Measurements from ENCODE around the gene LRRK2. TPM values are rescaled to one million over a fixed set of nuclear protein-coding genes. Genes with fewer than 3 reads are reported as not detected.
"Not testable (repeated sequence)": the region's sequence is repeated elsewhere in the genome, so short reads cannot be mapped to it uniquely, and the experiment has no call there.

The LRRK2 gene
- total and polyA plus RNA-seq, 7 donors, result 0.74 to 8.4 (median 4.7) TPM

DNA sequence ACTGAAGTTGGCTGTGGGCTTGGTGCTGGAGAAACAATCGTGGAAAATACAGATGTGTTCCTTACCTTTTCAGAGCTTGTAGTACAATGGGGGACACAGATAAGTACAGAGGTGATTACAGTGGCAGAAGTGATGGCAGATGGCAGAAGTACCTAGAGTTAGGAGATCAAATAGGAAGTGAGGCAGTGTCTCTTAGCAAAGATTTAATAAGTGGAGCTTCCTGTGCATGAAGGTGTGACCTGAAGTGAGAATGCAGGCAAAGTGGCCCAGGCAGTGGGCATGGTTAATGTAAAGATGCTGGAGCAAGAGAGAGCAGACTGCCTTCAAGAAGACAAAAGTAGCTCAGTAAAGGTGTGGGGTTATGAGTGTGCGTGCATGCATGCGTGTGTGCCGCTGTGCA lies 16.0 kb downstream of the LRRK2 start:
- ATAC-seq, result no peak
- H3K4me1 ChIP-seq, result no peaks in the 10 kb centered on the region
- 92 to 96% (median 96%) methylated on average over 4 of the region's 4 CpGs for WGBS, 3 donors
- H3K4me3 ChIP-seq, result no peak overlapping the region
- TF ChIP-seq, protein P1, sequence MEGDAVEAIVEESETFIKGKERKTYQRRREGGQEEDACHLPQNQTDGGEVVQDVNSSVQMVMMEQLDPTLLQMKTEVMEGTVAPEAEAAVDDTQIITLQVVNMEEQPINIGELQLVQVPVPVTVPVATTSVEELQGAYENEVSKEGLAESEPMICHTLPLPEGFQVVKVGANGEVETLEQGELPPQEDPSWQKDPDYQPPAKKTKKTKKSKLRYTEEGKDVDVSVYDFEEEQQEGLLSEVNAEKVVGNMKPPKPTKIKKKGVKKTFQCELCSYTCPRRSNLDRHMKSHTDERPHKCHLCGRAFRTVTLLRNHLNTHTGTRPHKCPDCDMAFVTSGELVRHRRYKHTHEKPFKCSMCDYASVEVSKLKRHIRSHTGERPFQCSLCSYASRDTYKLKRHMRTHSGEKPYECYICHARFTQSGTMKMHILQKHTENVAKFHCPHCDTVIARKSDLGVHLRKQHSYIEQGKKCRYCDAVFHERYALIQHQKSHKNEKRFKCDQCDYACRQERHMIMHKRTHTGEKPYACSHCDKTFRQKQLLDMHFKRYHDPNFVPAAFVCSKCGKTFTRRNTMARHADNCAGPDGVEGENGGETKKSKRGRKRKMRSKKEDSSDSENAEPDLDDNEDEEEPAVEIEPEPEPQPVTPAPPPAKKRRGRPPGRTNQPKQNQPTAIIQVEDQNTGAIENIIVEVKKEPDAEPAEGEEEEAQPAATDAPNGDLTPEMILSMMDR (IDR thresholded peaks at IDR 0.05), result no peak
- intact Hi-C loops (cut with DNase I), result no loop called here
- no peak for DNase-seq
- H3K27me3 ChIP-seq (ENCODE audit: insufficient read depth in 3 of 3, low read length in 2 of 3), result no peaks in the 10 kb centered on the region
- H3K27ac ChIP-seq, result no peak overlapping the region
- H3K36me3 ChIP-seq (ENCODE audit: insufficient read depth in 1 of 2, low read depth in 1 of 2), result peaks cover 0 to 52% of the 10 kb centered on the region in 2 donors
- no peaks in the 10 kb centered on the region for H3K9me3 ChIP-seq

- TF ChIP-seq, protein P1 (IDR thresholded peaks at IDR 0.05), result no peak
- H3K9me3 ChIP-seq, result no peaks in the 10 kb centered on the region
- DNase-seq (no peak), ATAC-seq (no peak)
- H3K4me1 ChIP-seq, result no peaks in the 10 kb centered on the region
- no peak overlapping the region for H3K27ac ChIP-seq
- no peak overlapping the region for H3K4me3 ChIP-seq
- no peaks in the 10 kb centered on the region for H3K27me3 ChIP-seq (ENCODE audit: insufficient read depth in 3 of 3, low read length in 2 of 3)
- 78 to 81% (median 80%) methylated on average over 1 of the region's 1 CpG for WGBS, 3 donors
- intact Hi-C loops (cut with DNase I), result no loop called here
- H3K36me3 ChIP-seq (ENCODE audit: insufficient read depth in 1 of 2, low read depth in 1 of 2), result peaks cover 0 to 47% of the 10 kb centered on the region in 2 donors
Measured at GRCh38 chr12:40241741-40242140, 16.9 kb downstream of the LRRK2 start.

DNA sequence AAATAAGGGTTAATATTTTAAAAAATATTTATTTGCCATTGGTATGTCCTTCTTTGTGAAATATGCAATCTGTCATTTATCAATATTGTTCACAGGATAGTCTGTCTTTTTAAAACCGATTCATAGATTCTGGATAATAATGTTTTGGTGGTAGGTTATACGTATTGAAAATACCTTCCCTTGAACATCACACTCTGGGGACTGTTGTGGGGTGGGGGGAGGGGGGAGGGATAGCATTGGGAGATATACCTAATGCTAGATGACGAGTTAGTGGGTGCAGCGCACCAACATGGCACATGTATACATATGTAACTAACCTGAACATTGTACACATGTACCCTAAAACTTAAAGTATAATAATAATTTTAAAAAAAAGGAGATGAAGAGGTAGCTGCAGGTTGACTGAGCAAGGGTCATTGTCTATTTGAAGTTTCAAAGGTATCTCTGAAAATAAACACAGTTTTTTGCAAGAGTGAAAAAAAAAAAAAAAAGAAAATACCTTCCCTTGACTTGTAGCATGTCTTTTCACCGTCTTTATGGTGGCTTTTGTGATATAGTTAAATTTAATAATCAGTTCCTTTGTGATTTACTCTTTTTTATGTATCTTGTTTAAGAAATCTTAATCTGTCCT lies 19.8 kb downstream of the LRRK2 start:
- intact Hi-C loops (cut with DNase I); H3K4me1 ChIP-seq; DNase-seq; H3K4me3 ChIP-seq; H3K9me3 ChIP-seq; H3K27ac ChIP-seq; ATAC-seq; H3K27me3 ChIP-seq (ENCODE audit: insufficient read depth in 3 of 3, low read length in 2 of 3): not testable (repeated sequence)
- peaks cover 0 to 39% of the 10 kb centered on the region in 2 donors for H3K36me3 ChIP-seq (ENCODE audit: insufficient read depth in 1 of 2, low read depth in 1 of 2)
- 88 to 92% (median 90%) methylated on average over 5 of the region's 5 CpGs for WGBS, 3 donors

GRCh38 chr12:40248034-40248433 lies 23.2 kb downstream of the LRRK2 start:
- TF ChIP-seq, protein P1 (IDR thresholded peaks at IDR 0.05), result no peak
- Histone ChIP-seq H3K27me3 (ENCODE audit: insufficient read depth in 3 of 3, low read length in 2 of 3) (no peaks in the 10 kb centered on the region), H3K4me1 (no peaks in the 10 kb centered on the region), H3K9me3 (no peaks in the 10 kb centered on the region), H3K36me3 (ENCODE audit: insufficient read depth in 1 of 2, low read depth in 1 of 2) (peaks cover 0 to 48% of the 10 kb centered on the region in 2 donors), H3K4me3 (no peak overlapping the region), H3K27ac (no peak overlapping the region)
- DNase-seq (no peak), ATAC-seq (no peak)
- intact Hi-C loops (cut with DNase I), result no loop called here
- WGBS, 3 donors, result 73 to 79% (median 78%) methylated on average over 1 of the region's 1 CpG

DNA sequence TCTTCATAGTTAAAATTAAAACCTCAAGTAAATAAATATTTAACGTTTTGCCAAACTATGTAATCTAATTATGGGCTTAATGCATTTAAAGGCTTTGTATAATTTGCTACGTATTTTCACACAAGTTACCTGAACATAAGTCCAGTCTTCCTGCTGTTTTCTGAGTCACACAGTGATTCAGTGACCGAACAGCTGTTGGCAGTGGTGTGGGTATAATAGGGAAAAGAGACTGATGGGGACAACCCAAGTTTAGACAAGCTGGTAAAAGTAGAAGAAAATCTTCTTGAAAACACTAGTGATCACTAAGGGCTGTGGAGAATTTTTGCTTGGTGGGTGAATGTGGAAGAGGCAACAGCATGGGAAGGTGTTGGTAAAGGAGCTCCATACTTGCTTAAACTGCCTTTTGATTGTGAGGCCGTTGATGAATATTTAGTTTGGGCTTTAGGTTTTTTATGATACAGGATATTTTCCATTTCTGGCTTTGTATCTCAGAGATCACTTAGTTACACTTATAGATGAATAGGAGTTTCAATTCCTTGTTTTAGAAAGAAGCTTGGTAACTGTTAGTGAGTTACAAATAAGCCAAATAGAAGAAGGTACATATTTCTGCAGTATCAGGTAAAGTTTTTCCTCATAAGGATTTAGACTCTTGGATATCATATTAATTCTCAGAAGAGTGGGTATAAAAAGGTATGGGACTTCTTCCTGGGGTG lies 23.9 kb downstream of the LRRK2 start:
- intact Hi-C loops (cut with DNase I), result no loop called here
- WGBS, 3 donors, result 63 to 81% (median 67%) methylated on average over 4 of the region's 4 CpGs
- DNase-seq, result no peak
- Histone ChIP-seq H3K9me3 (no peaks in the 10 kb centered on the region), H3K36me3 (ENCODE audit: insufficient read depth in 1 of 2, low read depth in 1 of 2) (peaks cover 0 to 55% of the 10 kb centered on the region in 2 donors), H3K27me3 (ENCODE audit: insufficient read depth in 3 of 3, low read length in 2 of 3) (no peaks in the 10 kb centered on the region), H3K4me3 (no peak overlapping the region), H3K27ac (no peak overlapping the region), H3K4me1 (no peaks in the 10 kb centered on the region)
- ATAC-seq, result no peak
- TF ChIP-seq, protein P1 (IDR thresholded peaks at IDR 0.05), result no peak

GRCh38 chr12:40250652-40251051 lies 25.9 kb downstream of the LRRK2 start:
- peaks cover 0 to 71% of the 10 kb centered on the region in 2 donors for H3K36me3 ChIP-seq (ENCODE audit: insufficient read depth in 1 of 2, low read depth in 1 of 2)
- intact Hi-C loops (cut with DNase I); H3K27ac ChIP-seq; H3K4me1 ChIP-seq; H3K4me3 ChIP-seq; H3K27me3 ChIP-seq (ENCODE audit: insufficient read depth in 3 of 3, low read length in 2 of 3); H3K9me3 ChIP-seq; ATAC-seq; DNase-seq: not testable (repeated sequence)
- 80 to 96% (median 95%) methylated on average over 3 of the region's 3 CpGs for WGBS, 3 donors

Measured in psoas muscle (tissue), 8 donors.